ENCODE data around the gene LHX3.

LHX3 gene

GRCh38 chr9:136225748-136226679, 21.1 kb upstream of the LHX3 start:
- DNase-seq: peak; percentile 65

DNA sequence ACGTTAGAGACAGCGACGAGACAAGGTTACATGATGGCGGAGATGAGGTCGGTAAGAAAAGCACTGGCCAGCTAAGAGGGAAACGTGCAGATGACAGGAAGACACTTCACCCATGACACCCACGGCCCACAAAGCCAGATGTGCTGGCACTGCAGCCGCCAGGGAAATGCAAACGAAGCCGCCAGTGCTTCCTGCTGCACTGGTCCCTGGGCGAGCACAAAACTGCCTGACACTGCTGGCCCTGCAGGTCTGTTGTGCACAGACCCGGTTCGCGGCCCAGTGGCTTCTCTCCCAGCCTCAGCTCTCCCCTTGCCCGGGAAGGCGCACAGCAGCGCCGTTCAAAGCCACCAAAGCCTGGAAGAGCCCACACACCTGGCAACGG, 20.4 kb upstream of the LHX3 start:
- DNase-seq: no peak

- no peak for DNase-seq
Measured at GRCh38 chr9:136223871-136224640, 19.1 kb upstream of the LHX3 start.

- DNase-seq: no peak
Measured at GRCh38 chr9:136222906-136223285, 18.0 kb upstream of the LHX3 start.

- no peak for DNase-seq
Measured at GRCh38 chr9:136222166-136222905, 17.4 kb upstream of the LHX3 start.

- DNase-seq: peak in 1 of 2 experiments; percentile 16
Measured at GRCh38 chr9:136220017-136220729, 15.2 kb upstream of the LHX3 start.

DNA sequence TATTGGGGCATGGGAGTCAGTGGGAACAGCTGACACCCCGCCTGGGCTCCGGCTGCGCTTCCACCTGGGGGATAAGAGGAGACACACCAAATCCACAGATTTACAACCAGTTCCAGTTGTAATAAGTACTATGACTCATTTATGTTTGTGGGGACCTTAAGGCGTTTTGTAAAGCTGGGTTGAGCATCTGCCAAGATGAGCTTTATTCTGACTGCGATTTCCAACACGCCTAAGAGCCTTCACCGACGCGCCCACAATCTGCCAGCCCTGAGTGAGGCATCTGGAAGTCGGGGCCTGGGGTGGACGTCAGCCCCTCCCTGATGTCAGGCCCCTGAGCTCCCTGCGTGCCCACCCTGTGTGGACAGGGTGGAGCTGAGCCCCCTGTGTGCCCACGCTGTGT, 14.3 kb upstream of the LHX3 start:
- no peak for DNase-seq

DNA sequence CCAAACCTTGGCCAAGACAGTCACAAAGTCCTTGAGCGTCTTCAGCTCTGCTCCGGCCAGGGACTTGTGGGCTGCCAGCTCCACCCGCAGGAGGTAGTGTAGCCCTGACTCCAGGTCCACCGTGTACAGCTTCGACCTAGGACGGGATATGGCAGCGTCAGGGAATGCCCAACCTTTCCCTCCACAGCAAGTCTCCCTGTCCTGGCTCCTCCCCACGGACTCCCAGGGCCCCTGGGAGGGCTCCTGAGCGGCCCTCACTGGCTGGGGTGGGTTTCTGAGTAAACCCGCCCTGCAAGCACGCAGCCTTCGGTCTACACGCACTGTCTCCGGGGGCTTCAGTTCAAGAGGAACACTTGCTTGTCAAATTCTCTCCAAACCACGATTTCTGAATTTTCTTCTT, 13.7 kb upstream of the LHX3 start:
- no peak for DNase-seq

DNA sequence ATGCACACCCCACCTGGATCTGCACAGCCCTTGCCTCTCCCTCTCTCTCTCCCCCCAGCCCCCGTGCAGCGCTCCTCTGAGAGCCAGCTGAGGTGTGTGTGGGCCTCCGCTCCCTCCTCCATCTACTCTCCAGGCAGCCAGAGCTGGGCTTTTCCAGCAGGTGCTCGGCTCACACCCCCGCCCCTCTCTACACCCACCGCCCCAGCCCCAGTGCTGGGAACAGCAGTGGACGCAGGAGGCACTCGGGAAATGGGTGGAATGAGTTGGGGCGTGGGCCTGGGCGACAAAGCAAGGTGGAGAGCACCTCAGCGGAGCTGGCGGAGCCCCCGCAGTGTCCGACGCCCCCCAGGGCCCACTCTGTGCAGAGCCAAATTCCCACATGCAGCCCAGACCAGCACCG, 13.3 kb upstream of the LHX3 start:
- no peak for DNase-seq

GRCh38 chr9:136216541-136217244, 11.8 kb upstream of the LHX3 start:
- DNase-seq: no peak

GRCh38 chr9:136213733-136214132, 8.8 kb upstream of the LHX3 start:
- DNase-seq: no peak

- no peak for DNase-seq
Measured at GRCh38 chr9:136212345-136212950, 7.5 kb upstream of the LHX3 start.

DNA sequence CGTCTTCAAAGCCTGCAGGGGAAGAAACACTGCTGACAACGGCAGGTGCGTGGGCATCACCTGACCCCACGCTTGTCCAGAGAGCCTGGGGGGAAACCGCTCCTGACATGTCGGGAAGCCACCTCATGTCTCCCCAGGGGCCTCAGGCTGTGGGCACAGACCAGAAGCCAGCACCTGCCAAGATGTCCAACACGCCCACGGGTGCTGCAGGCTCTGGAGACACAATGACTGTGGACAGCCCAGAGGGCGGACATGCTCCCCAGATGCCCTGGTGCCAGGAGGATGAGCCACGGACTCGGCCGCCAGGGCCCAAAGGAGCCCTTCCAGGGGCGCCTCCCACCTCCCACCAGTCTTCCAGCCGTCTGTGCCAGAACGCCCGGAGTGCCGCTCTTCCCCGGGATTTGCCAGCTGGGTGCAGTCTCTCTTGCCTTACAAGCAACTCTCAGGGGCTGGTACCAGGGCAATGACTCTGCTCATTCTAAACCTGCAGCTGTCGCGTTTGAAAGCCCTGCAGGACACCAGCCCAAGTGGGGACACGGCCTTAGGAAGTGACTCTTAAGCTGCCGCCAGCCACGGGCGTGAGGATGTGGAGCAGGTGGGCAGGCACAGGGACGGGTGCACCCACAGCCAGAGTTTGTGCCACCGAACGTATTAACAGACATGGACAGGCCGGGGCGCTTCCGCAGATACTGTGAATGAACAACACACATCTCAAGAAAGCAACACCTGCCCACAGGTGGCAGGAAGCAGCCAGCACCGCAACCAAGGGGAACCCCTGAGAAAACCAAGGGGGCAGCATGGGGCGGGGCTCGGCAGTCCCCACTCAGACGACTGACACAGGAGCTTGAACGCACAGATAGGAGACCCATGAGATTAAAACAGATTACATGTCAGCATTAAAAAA, 6.8 kb upstream of the LHX3 start:
- no peak for DNase-seq

- no peak for DNase-seq
Measured at GRCh38 chr9:136211006-136211405, 6.1 kb upstream of the LHX3 start.

DNA sequence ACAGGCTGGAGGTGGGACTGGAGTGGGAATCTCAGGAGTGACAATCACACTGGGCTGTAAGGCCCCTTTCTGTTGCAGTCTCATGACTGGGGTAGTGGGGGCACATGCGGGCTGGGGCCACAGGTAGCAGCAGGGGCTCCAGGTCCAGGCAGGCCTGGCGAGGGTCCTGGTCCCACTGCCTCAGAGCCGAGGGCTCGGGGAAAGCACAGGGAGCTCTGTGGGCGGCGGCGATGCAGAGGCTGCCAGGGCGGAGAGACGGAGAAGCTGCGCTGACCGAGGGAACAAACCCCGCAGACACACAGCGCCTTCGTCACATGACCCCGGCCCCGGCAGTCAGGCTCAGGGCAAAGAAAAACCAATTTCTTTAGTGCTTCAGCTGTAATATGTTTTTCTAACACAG, 5.3 kb upstream of the LHX3 start:
- DNase-seq: no peak

GRCh38 chr9:136209786-136210185, 4.9 kb upstream of the LHX3 start:
- DNase-seq: no peak

DNA sequence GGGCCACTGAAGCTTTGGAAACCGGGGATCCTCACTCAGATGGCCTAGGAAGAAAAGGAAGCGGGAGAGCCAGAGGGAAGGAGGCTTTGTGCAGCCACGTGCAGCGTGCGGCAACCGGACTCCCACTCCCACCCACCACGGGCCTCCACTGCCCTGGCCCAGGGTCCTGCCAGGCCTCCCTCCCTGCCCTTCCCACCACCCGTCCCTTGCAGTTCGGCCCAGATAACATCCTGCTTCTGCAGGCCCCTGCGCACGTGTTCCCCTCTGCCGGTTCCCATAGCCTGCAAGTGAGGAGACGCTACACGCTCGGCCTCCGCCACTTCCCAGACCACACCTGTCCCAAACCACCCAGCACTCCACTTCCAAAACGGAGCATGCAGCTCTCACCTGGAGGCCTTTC, 4.3 kb upstream of the LHX3 start:
- no peak for DNase-seq

GRCh38 chr9:136208675-136209074, 3.7 kb upstream of the LHX3 start:
- no peak for DNase-seq

DNA sequence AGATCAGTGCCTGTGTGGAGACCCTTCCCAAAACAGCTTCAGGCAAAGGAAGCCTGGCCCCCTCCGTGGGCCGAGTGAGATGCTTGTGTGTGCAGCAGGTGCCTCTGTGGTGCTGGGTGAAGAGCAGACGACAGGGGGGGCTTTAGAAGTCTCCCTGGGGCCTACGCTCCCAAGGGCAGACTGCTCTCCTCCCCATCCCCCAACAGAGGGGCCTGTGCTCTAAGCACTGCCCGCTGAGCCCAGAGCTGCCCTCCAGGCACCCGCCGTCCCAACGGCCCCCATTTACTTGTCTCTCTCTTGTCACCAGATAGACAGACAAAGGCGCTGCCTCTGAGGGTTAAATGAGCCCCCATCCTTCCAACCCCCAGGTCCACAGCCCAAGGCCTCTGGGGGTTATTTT, 2.7 kb upstream of the LHX3 start:
- no peak for DNase-seq

DNA sequence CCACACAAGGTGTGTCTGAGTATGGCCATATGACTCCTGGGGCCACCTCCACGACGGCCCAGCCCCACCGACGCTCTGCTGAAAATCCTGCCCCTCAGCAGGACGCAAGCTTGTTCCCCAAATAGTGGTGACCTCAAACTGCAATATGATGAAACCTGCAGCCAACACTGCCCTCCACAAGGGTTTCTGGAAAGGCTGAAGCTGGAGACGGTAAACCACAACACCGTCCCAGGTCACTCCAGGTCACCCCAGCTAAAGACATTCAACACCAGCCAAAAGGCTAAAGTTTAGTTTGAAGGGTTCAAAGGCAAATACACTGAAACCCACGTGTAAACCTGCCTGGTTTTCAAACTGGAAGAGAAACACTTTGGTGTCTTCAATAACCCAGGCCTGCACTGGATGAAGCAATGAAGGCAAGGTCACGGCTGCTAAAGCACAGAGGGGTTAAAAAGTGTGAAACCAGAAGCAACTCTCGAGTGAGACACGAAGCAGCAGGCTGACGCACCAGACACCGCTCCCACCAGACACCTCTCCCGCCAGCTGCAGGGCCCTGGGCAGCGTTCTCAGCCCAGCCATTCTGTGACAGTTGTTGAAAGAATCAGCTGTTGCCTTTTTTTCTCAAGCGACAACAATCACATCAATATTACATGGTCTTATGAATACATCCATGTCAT, 1.8 kb upstream of the LHX3 start:
- DNase-seq: no peak
